CD4-positive, alpha-beta T cell treated with Interleukin-15 for 1 hour (primary cell): ENCODE measurements around the gene ZNF516.

Experiments used
- DNase-seq: peaks from one replicate; pipeline ENCODE4 v3.0.0-alpha.2; 2020

Gene ZNF516

DNA sequence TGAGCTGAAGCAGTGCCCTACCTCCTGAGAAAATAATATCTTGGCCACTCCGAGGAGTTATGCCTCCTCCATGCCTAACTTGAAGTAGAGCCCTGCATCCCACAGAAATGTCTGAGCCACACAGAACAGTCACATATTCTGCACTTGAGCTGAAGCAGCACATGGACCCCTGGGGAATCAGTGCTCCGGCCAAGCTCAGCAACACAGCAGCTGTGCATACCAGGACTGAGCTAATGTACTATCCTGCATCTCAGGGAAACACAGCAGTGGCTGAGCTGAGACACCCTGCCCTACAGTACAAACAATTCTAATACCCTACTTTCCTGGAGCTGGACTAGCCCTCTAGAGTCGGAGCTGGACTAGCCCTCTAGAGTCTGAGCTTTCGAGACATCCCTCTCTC, 166.9 kb downstream of the ZNF516 start:
- DNase-seq, result no peak

DNA sequence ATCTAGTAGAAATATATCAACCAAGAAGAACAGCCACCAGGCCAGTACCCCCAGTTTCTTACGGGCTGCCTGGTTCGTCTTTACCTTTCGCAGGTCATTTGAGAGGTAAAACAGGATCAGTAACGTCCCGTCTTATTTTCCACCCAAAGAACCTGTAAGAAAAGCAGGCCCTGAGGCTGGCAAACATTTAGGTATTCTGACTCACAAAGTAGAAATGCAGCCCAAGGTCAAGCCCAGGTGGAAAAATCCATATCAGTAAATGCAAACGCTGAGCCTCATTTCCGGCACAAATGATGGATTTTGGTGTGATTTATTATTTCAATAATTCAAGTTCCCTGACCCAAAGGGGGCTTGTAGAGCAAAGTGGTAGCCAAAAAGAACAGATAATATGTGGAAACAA, 171.2 kb downstream of the ZNF516 start:
- DNase-seq, result no peak

DNA sequence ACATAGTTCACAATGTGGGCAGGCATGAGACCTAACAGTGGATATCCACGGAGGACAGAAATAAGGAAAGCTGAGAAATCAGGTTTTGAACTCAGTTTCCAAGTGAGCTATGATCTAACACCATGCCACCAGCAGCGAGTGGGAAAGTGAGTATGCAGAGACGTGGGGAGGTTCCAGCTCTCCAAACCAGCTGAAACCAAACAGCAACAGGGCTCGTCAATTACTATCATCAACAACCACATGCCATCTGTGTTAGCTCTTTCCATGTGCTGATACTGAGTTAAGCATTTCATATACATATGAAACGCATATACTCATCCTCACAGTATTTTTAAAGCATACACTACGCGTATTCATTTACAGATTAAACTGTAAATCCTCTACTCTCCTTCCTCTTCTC, 172.4 kb downstream of the ZNF516 start:
- DNase-seq, result no peak

DNA sequence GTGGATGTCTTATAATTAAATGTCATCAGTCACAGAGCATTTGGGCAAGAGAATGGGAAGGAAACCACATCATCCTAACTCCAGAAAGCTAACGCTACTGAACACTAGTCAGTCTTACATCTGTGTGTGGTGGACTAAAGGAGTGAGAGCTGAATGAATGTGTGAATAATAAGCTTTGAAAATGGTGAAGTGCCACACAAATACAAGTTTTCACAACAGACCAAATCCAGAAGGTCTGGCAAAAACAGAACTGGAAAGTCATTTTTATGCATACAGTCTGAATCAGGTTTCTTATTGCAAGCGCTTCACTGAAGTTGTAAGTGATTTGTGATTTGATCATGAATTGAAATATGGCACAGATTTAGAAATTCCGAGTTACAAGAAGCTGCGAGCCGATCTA, 175.7 kb downstream of the ZNF516 start:
- no peak for DNase-seq

DNA sequence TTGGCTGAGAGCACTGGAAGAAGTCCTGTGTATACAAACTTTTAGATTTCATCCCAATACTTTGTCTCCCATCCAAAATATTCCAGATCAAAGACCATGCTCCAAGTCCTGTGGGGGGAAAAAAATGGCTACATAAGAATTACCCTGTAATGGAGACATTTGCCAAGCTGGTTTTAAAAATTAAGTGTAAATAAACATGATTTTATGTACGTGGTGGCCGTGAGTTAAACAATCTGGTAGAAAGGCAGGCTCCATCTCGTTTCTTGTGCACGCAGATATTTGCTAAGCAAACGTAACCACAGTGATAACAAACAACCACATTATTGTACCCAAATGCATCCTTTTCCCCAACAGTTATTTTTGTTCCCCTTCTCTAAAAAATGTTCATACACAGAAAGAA, 176.4 kb downstream of the ZNF516 start:
- no peak for DNase-seq

DNA sequence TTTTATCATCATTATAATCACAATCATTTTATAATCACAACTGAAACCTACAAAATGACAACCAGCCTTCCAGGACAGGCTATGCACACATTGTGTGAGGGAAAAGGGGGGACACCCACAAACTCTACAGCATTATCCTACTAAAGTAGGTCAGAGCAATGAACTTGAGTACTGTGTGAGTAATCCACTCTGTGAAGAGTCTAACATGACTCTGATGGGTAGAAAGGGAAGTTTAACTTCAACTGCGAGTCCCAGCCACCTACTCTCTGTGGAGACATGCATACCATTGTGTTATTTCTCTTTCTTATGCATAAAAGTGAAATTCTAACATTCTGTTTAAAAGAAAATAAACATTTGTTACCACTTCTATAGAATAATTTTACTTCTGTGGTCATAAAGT, 177.9 kb downstream of the ZNF516 start:
- DNase-seq, result no peak

DNA sequence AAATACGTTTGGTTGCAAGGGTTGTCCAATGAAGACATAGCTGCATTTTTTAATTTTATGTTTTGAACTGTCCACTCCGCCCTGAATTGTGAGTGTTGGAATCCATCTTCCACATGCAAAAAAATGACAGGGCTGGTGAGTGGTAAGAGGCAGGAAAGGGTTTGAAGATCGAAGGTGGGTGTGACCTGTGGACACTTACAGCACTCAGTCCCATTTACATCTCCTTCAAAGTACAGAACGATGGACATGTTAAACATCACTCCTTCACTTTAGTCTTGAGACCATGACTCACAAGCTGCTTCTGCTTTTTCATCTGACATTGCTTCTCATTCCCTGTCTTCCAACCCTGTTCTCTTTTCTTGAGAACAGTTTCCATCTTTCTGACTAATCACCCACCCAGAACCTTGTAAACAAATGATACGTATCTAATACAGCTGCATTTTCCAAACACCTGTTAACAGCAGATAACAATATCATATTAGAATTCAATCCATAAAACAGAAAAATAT, 179.3 kb downstream of the ZNF516 start:
- no peak for DNase-seq

DNA sequence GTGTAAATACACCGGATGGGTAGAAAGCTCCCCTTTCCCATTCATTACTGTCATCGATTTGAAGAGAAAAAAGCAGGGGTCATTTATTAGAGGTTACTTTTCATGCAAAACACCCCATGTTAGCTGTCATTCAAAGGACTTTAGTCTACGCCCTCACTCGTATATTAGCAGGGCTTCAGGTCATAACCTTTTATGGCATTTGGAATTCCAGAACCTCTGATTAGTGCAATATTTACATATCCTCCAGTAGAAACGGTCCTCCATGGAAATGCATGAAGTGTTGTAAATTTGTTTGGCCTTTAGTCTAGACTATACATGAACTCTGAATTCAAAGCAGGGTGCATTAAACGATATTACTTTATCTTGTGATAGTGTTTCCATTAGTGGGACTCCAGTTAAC, 180.5 kb downstream of the ZNF516 start:
- DNase-seq, result no peak

DNA sequence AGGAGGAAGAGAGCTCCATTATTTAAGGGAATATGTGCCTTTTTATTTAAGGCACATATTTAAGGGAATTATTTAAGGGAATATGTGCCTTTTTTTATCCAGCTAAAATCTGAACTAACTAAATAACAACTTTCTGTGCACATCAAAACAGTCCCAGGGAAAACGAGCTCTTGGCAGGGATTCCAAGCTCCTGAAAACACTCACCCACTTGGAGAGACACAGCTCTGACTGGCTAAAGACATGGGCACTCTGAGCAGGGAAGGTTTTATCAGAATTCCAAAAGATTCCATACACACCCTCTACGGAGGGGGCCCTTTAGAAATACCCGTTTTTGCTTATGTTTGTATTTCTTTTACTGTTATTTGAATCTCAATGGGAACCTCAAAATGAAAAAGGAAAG, 181.0 kb downstream of the ZNF516 start:
- DNase-seq, result no peak
